CD8-positive, alpha-beta memory T cell (primary cell): ENCODE data around the gene LDLRAD2. TPM values are rescaled to one million over a fixed set of nuclear protein-coding genes. Genes with fewer than 3 reads are reported as not detected.

ENCODE experiments used
- CTCF ChIA-PET: fragments of 350-600 bp; sonication (Branson Sonifier 250); formaldehyde crosslinking; loops from one replicate; lab custom pipeline; 2021; ENCODE audit warnings: antibody characterized with exemption; lab: Charles Lee
- POLR2A ChIA-PET: fragments of 350-600 bp; sonication (Branson Sonifier 250); formaldehyde crosslinking; loops from one replicate; lab custom pipeline; 2021; ENCODE audit warnings: antibody characterized with exemption; lab: Charles Lee
- DNase-seq, 5 donors: peaks; one replicate each; pipeline versions ENCODE4 v3.0.0 to v3.0.0-alpha.2; 2020 to 2022; ENCODE audit warnings: mixed read lengths in 1 of 5
- H3K27ac ChIP-seq: one replicate; pipeline ENCODE4 v1.7.0; 2013; ENCODE audit warnings: low read depth, mild to moderate bottlenecking, low read length, moderate library complexity
- H3K27me3 ChIP-seq: 2 replicates; pipeline ENCODE4 v1.7.0; 2013; ENCODE audit warnings: low read length, mild to moderate bottlenecking; ENCODE audit not compliant: insufficient read depth, poor library complexity, severe bottlenecking
- H3K36me3 ChIP-seq: 2 replicates; pipeline ENCODE4 v1.7.0; 2013; ENCODE audit warnings: mild to moderate bottlenecking, low read length, moderate library complexity; ENCODE audit not compliant: insufficient read depth
- H3K4me1 ChIP-seq: 2 replicates; pipeline ENCODE4 v1.7.0; 2013; ENCODE audit warnings: mild to moderate bottlenecking, low read length, moderate library complexity; ENCODE audit not compliant: insufficient read depth
- H3K4me3 ChIP-seq: 2 replicates; pipeline ENCODE4 v1.7.0; 2013; ENCODE audit warnings: mild to moderate bottlenecking, low read length
- H3K9me3 ChIP-seq: 2 replicates; pipeline ENCODE4 v1.7.0; 2013; ENCODE audit warnings: mild to moderate bottlenecking, low read length
- H3K27ac Mint-ChIP-seq, 8 donors: one replicate each; pipeline ENCODE4 v1.8.0; 2020 to 2021; ENCODE audit warnings: mixed read lengths in 8 of 8, mild to moderate bottlenecking in 6 of 8, inconsistent platforms in 3 of 8, moderate library complexity in 3 of 8
- H3K27me3 Mint-ChIP-seq, 2 donors: one replicate each; pipeline ENCODE4 v1.8.0; 2020 to 2021; ENCODE audit warnings: mixed read lengths in 2 of 2, mild to moderate bottlenecking in 1 of 2, moderate library complexity in 1 of 2
- H3K36me3 Mint-ChIP-seq, 3 donors: one replicate each; pipeline ENCODE4 v1.8.0; 2020 to 2021; ENCODE audit warnings: mixed read lengths in 3 of 3, inconsistent platforms in 1 of 3, mild to moderate bottlenecking in 1 of 3
- H3K4me1 Mint-ChIP-seq, 3 donors: one replicate each; pipeline ENCODE4 v1.8.0; 2020 to 2021; ENCODE audit warnings: mixed read lengths in 3 of 3, inconsistent platforms in 1 of 3, mild to moderate bottlenecking in 1 of 3
- H3K4me3 Mint-ChIP-seq, 7 donors: one replicate each; pipeline ENCODE4 v1.8.0; 2020 to 2021; ENCODE audit warnings: mixed read lengths in 7 of 7, mild to moderate bottlenecking in 6 of 7, moderate library complexity in 4 of 7, inconsistent platforms in 2 of 7
- H3K9me3 Mint-ChIP-seq, 5 donors: one replicate each; pipeline ENCODE4 v1.8.0; 2020 to 2022; ENCODE audit warnings: mixed read lengths in 5 of 5, mild to moderate bottlenecking in 3 of 5, moderate library complexity in 2 of 5, inconsistent platforms in 1 of 5
- polyA plus RNA-seq: library from polyadenylated mRNA; unstranded; fragments of 300-500 nt; fragmentation: Illumina TruSeq; gene quantifications from one replicate; pipeline ENCODE4 v1.2.3, GENCODE V29; 2021
- total RNA-seq, 2 experiments: library from RNA; stranded (reverse); gene quantifications; one replicate each; pipeline ENCODE4 v1.2.3, GENCODE V29; 2021

LDLRAD2 gene
- total and polyA plus RNA-seq, 3 experiments from 2014 or later = not detected

- no peaks in the 10 kb centered on the region for H3K27me3 ChIP-seq
- CTCF ChIA-PET = no interaction called here
- H3K27ac ChIP-seq = no peak overlapping the region
- H3K9me3 Mint-ChIP-seq = no peaks in the 10 kb centered on the region
- H3K4me1 ChIP-seq = no peaks in the 10 kb centered on the region
- no peaks in the 10 kb centered on the region for H3K27me3 Mint-ChIP-seq
- H3K4me3 Mint-ChIP-seq = no peak overlapping the region
- no peak overlapping the region for H3K4me3 ChIP-seq
- no peak for DNase-seq
- POLR2A ChIA-PET = no interaction called here
- H3K9me3 ChIP-seq = no peaks in the 10 kb centered on the region
- peaks cover 2 to 4% (median 4%) of the 10 kb centered on the region in 3 donors for H3K4me1 Mint-ChIP-seq
- no peak overlapping the region for H3K27ac Mint-ChIP-seq
- no peaks in the 10 kb centered on the region for H3K36me3 ChIP-seq
- H3K36me3 Mint-ChIP-seq = no peaks in the 10 kb centered on the region
These were observed 47.7 kb downstream of the LDLRAD2 start for GRCh38 chr1:21859669-21860179.

- no peaks in the 10 kb centered on the region for H3K36me3 ChIP-seq
- Mint-ChIP-seq H3K36me3 (no peaks in the 10 kb centered on the region), H3K4me1 (peaks cover 2 to 4% (median 4%) of the 10 kb centered on the region in 3 donors), H3K27ac (no peak overlapping the region), H3K9me3 (no peaks in the 10 kb centered on the region), H3K27me3 (no peaks in the 10 kb centered on the region), H3K4me3 (no peak overlapping the region)
- H3K9me3 ChIP-seq = no peaks in the 10 kb centered on the region
- no peak for DNase-seq
- no peaks in the 10 kb centered on the region for H3K4me1 ChIP-seq
- H3K4me3 ChIP-seq = no peak overlapping the region
- ChIA-PET POLR2A (no interaction called here), CTCF (no interaction called here)
- H3K27ac ChIP-seq = no peak overlapping the region
- no peaks in the 10 kb centered on the region for H3K27me3 ChIP-seq
These were observed 48.9 kb downstream of the LDLRAD2 start for GRCh38 chr1:21860971-21861370.

DNA sequence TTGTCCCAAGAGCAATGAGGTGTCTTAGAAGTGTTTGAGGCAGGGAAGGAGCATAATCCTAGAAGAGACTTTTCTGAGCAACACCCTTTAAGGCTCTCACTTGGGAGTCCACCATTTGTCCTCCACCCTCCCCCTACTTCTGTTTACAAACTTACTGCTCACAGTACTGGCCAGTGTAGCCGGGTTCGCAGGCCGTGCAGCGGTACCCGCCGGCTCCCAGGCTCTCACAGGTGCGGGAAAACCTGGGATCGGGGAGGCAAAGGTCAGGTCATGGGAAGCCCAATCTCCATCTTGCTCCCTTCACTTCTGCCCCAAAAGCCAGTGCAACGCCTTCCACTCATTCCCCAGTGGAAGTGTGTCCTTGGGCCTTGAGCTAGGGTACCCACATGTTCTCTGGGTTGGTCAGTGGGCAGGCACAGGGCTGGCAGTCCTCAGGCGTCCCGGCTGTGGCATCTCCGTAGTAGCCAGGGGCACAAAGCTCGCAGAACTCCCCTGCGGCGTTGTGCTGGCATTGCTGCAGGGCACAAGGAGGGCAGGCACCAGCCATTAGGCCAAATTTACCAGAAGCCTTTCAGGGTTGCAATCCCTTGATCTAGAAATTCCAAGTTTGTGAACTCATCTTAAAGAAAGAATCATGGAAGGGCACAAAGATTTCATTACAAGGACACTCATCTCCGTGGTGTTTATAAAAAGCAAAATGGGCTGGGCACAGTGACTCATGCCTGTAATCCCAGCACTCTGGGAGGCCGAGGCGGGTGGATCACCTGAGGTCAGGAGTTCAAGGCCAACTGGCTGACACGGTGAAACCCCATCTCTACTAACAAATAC is 49.8 kb downstream of the LDLRAD2 start:
- H3K4me3 ChIP-seq = no peak overlapping the region

DNA sequence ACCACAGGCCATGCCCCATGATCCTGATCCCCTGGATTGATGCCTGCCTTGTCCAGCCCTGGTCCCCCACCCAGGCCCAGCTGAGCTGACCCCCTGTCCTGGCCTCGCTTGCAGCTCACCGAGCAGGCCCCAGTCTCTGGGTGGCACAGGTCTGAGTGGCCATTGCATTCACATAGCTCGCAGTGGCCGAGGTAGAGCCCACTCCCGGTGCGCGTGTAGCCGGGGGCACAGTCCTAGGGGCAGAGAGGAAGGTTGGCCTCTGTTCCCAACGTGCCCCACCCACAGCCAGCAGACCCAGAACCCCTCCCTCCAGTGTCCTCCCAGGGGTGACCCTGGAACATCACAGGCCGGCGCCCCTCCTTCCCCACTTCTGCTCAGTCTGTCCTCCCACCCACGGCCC is 51.9 kb downstream of the LDLRAD2 start:
- H3K27me3 ChIP-seq = no peaks in the 10 kb centered on the region
- CTCF ChIA-PET = no interaction called here
- no peaks in the 10 kb centered on the region for H3K4me1 ChIP-seq
- H3K36me3 ChIP-seq = no peaks in the 10 kb centered on the region
- POLR2A ChIA-PET = no interaction called here
- peaks cover 0 to 1% of the 10 kb centered on the region in 2 donors for H3K27me3 Mint-ChIP-seq
- no peaks in the 10 kb centered on the region for H3K4me1 Mint-ChIP-seq
- no peak for DNase-seq
- no peaks in the 10 kb centered on the region for H3K9me3 Mint-ChIP-seq
- no peak overlapping the region for H3K27ac ChIP-seq
- peak overlapping the region in 1 of 8 donors; percentile 70 for H3K27ac Mint-ChIP-seq
- no peaks in the 10 kb centered on the region for H3K9me3 ChIP-seq
- no peaks in the 10 kb centered on the region for H3K36me3 Mint-ChIP-seq
- no peak overlapping the region for H3K4me3 Mint-ChIP-seq
- no peak overlapping the region for H3K4me3 ChIP-seq

More for the DNA sequence above, 49.8 kb downstream of the LDLRAD2 start:
- DNase-seq = no peak
- Histone ChIP-seq H3K9me3 (no peaks in the 10 kb centered on the region), H3K27me3 (no peaks in the 10 kb centered on the region), H3K36me3 (no peaks in the 10 kb centered on the region), H3K27ac (no peak overlapping the region), H3K4me1 (no peaks in the 10 kb centered on the region)
- Mint-ChIP-seq H3K27ac (peak overlapping the region in 1 of 8 donors; percentile 4), H3K4me1 (peaks cover 2 to 4% (median 4%) of the 10 kb centered on the region in 3 donors), H3K9me3 (no peaks in the 10 kb centered on the region), H3K36me3 (no peaks in the 10 kb centered on the region), H3K4me3 (no peak overlapping the region), H3K27me3 (no peaks in the 10 kb centered on the region)
- POLR2A ChIA-PET = no interaction called here
- CTCF ChIA-PET = no interaction called here

DNA sequence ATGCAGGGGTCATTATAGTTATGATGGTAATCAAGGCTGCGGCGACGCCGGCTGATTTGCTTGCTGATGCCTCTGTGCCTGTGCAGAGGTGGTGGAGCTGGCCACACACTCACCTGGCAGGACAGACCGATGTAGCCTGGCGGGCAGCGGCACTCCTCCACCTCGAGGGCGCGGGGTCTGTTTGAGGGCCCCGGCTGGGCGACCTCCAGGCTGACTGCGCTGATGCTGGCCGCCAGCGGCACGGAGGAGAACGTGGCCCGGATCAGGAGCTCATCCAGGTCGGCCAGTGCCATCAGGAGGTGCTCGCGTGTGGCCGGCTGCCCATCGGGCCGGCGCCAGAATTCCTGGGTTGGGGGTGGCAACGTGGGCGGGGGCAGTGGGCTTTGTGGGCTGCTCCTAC is 52.7 kb downstream of the LDLRAD2 start:
- H3K27ac Mint-ChIP-seq = no peak overlapping the region

DNA sequence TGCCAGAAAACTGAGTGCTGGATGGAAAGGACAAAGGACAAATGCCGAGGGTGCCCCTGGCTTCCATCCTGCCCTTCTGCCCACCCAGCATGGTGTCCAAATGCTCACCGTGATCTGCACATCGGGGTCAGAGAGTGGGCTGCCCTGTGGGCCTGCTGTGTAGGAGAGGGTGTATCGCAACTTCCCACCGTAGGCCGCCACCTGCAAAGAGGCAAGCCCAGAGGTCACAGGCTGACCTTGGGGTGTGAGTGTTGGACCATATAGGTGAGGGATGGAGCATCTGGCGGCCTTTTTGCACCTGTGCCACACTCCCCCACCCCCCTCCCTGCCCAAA is 53.5 kb downstream of the LDLRAD2 start:
- Mint-ChIP-seq H3K4me1 (no peaks in the 10 kb centered on the region), H3K27me3 (peaks cover 0 to 1% of the 10 kb centered on the region in 2 donors), H3K27ac (no peak overlapping the region), H3K9me3 (no peaks in the 10 kb centered on the region), H3K4me3 (no peak overlapping the region), H3K36me3 (no peaks in the 10 kb centered on the region)
- ChIA-PET CTCF (no interaction called here), POLR2A (no interaction called here)
- Histone ChIP-seq H3K36me3 (no peaks in the 10 kb centered on the region), H3K4me1 (no peaks in the 10 kb centered on the region), H3K4me3 (no peak overlapping the region), H3K9me3 (no peaks in the 10 kb centered on the region), H3K27me3 (no peaks in the 10 kb centered on the region), H3K27ac (no peak overlapping the region)
- no peak for DNase-seq

More for the DNA sequence above, 52.7 kb downstream of the LDLRAD2 start:
- POLR2A ChIA-PET = no interaction called here
- Mint-ChIP-seq H3K36me3 (no peaks in the 10 kb centered on the region), H3K4me1 (no peaks in the 10 kb centered on the region), H3K9me3 (no peaks in the 10 kb centered on the region), H3K27me3 (peaks cover 0 to 1% of the 10 kb centered on the region in 2 donors), H3K4me3 (no peak overlapping the region)
- no peaks in the 10 kb centered on the region for H3K36me3 ChIP-seq
- DNase-seq = no peak
- H3K4me1 ChIP-seq = no peaks in the 10 kb centered on the region
- H3K27me3 ChIP-seq = no peaks in the 10 kb centered on the region
- H3K9me3 ChIP-seq = no peaks in the 10 kb centered on the region
- H3K4me3 ChIP-seq = no peak overlapping the region
- CTCF ChIA-PET = no interaction called here
- H3K27ac ChIP-seq = no peak overlapping the region

GRCh38 chr1:21865943-21866706 is 54.1 kb downstream of the LDLRAD2 start:
- CTCF ChIA-PET = no interaction called here
- H3K27me3 Mint-ChIP-seq = peaks cover 0 to 1% of the 10 kb centered on the region in 2 donors
- H3K27ac Mint-ChIP-seq = no peak overlapping the region
- DNase-seq = no peak
- no peaks in the 10 kb centered on the region for H3K4me1 Mint-ChIP-seq
- H3K36me3 Mint-ChIP-seq = no peaks in the 10 kb centered on the region
- Histone ChIP-seq H3K4me1 (no peaks in the 10 kb centered on the region), H3K36me3 (no peaks in the 10 kb centered on the region), H3K27me3 (no peaks in the 10 kb centered on the region), H3K27ac (no peak overlapping the region), H3K4me3 (no peak overlapping the region), H3K9me3 (no peaks in the 10 kb centered on the region)
- H3K4me3 Mint-ChIP-seq = no peak overlapping the region
- no peaks in the 10 kb centered on the region for H3K9me3 Mint-ChIP-seq
- POLR2A ChIA-PET = no interaction called here

- Mint-ChIP-seq H3K27me3 (peaks cover 1 to 2% of the 10 kb centered on the region in 2 donors), H3K27ac (no peak overlapping the region), H3K4me3 (no peak overlapping the region), H3K9me3 (no peaks in the 10 kb centered on the region), H3K4me1 (no peaks in the 10 kb centered on the region), H3K36me3 (no peaks in the 10 kb centered on the region)
- H3K27me3 ChIP-seq = no peaks in the 10 kb centered on the region
- no peaks in the 10 kb centered on the region for H3K9me3 ChIP-seq
- no peak overlapping the region for H3K27ac ChIP-seq
- no peaks in the 10 kb centered on the region for H3K4me1 ChIP-seq
- ChIA-PET CTCF (no interaction called here), POLR2A (no interaction called here)
- no peak for DNase-seq
- no peak overlapping the region for H3K4me3 ChIP-seq
- no peaks in the 10 kb centered on the region for H3K36me3 ChIP-seq
These were observed 54.6 kb downstream of the LDLRAD2 start for GRCh38 chr1:21866707-21867043.
